ENCODE measurements around the gene SLC34A3.

SLC34A3 gene

GRCh38 chr9:137230705-137231371 is at the start of gene SLC34A3:
SLC34A3 (plus strand) TSS chr9:137230901; CDS start chr9:137231703, 802 bp downstream.
- DNase-seq = no peak

- DNase-seq = no peak
Measured at GRCh38 chr9:137181680-137182079, 49.0 kb upstream of the SLC34A3 start.

GRCh38 chr9:137182836-137183235 is 47.9 kb upstream of the SLC34A3 start:
- no peak for DNase-seq

- DNase-seq = no peak
Measured at GRCh38 chr9:137183980-137184595, 46.6 kb upstream of the SLC34A3 start.

GRCh38 chr9:137184881-137185660 is 45.6 kb upstream of the SLC34A3 start:
- DNase-seq = no peak

- DNase-seq = no peak
Measured at GRCh38 chr9:137185921-137186320, 44.8 kb upstream of the SLC34A3 start.

- DNase-seq = no peak
Measured at GRCh38 chr9:137186385-137186784, 44.3 kb upstream of the SLC34A3 start.

GRCh38 chr9:137187386-137187785 is 43.3 kb upstream of the SLC34A3 start:
- DNase-seq = no peak

GRCh38 chr9:137188086-137188489 is 42.6 kb upstream of the SLC34A3 start:
- no peak for DNase-seq

- DNase-seq = peak; percentile 95
Measured at GRCh38 chr9:137188490-137189296, 42.0 kb upstream of the SLC34A3 start, which contains the start of the genes ANAPC2 and SSNA1. ANAPC2 (minus strand) TSS chr9:137188560; CDS start chr9:137188532, 28 bp downstream. SSNA1 (plus strand) TSS chr9:137188676; CDS start chr9:137188727, 51 bp downstream.

GRCh38 chr9:137189297-137190295 is 41.1 kb upstream of the SLC34A3 start:
- DNase-seq = no peak

- DNase-seq = no peak
Measured at GRCh38 chr9:137190315-137190856, 40.3 kb upstream of the SLC34A3 start.

- DNase-seq = no peak
Measured at GRCh38 chr9:137191245-137191644, 39.5 kb upstream of the SLC34A3 start.

GRCh38 chr9:137191691-137192447 is 38.8 kb upstream of the SLC34A3 start:
- DNase-seq = no peak

GRCh38 chr9:137192448-137192780 is 38.3 kb upstream of the SLC34A3 start:
- no peak for DNase-seq

GRCh38 chr9:137192859-137193258 is 37.8 kb upstream of the SLC34A3 start:
- no peak for DNase-seq

GRCh38 chr9:137193771-137194170 is 36.9 kb upstream of the SLC34A3 start:
- DNase-seq = no peak

- no peak for DNase-seq
Measured at GRCh38 chr9:137194388-137194787, 36.3 kb upstream of the SLC34A3 start.

- no peak for DNase-seq
Measured at GRCh38 chr9:137194909-137195308, 35.8 kb upstream of the SLC34A3 start.

GRCh38 chr9:137195525-137196220 is 35.0 kb upstream of the SLC34A3 start:
- no peak for DNase-seq

All from activated CD4-positive, alpha-beta T cell treated with anti-CD3 and anti-CD28 coated beads for 48 hours (primary cell).